ENCODE data around the gene EML1. TPM values are rescaled to one million over a fixed set of nuclear protein-coding genes. Genes with fewer than 3 reads are reported as not detected.
A peak's percentile ranks its signal among the peaks of the same experiment; 100 is the strongest.

The EML1 gene
- total and polyA plus RNA-seq, 2 of the 13 experiments (the other 11 are each of a cell fraction or from before 2014, with no cell fraction given) = 0.59 to 1.7 TPM

GRCh38 chr14:99784508-99784907 lies 8.7 kb upstream of the EML1 start (continued):
- no peak for TF ChIP-seq NONO (IDR thresholded peaks at IDR 0.05)
- no peak for TF ChIP-seq NONO (CRISPR knock-in tag; conservative IDR thresholded peaks at IDR 0.05)
- no peak; the same call in 1 of the 2 replicates for TF ChIP-seq TARDBP (CRISPR knock-in tag; IDR thresholded peaks at IDR 0.05)
- no peak for TF ChIP-seq FOXP1 (IDR thresholded peaks at IDR 0.05)
- peak; percentile 81 for TF ChIP-seq FOXP1 (CRISPR knock-in tag; IDR thresholded peaks at IDR 0.05)
- TF ChIP-seq FLYWCH1 (CRISPR knock-in tag; IDR thresholded peaks at IDR 0.05) = no peak
- TF ChIP-seq ZNF615 (CRISPR knock-in tag; IDR thresholded peaks at IDR 0.05; ENCODE audit: borderline replicate concordance) = no peak
- TF ChIP-seq AKAP8 (CRISPR knock-in tag; IDR thresholded peaks at IDR 0.05) = no peak
- TF ChIP-seq ZNF138 (CRISPR knock-in tag; IDR thresholded peaks at IDR 0.05; ENCODE audit: low read depth) = no peak
- peak; percentile 47; the same call in 1 of the 2 replicates for TF ChIP-seq ZNF331 (CRISPR knock-in tag; IDR thresholded peaks at IDR 0.05)
- no peak for TF ChIP-seq ZFP37 (CRISPR knock-in tag; IDR thresholded peaks at IDR 0.05; ENCODE audit: borderline replicate concordance)
- TF ChIP-seq NR1H2 (CRISPR knock-in tag; IDR thresholded peaks at IDR 0.05; ENCODE audit: borderline replicate concordance, low read depth) = no peak
- TF ChIP-seq MZF1 (CRISPR knock-in tag; IDR thresholded peaks at IDR 0.05; ENCODE audit: borderline replicate concordance) = no peak
- no peak for TF ChIP-seq GPN1 (CRISPR knock-in tag; IDR thresholded peaks at IDR 0.05; ENCODE audit: borderline replicate concordance)
- no peak for TF ChIP-seq WIZ (CRISPR knock-in tag; IDR thresholded peaks at IDR 0.05)
- TF ChIP-seq, protein P1, sequence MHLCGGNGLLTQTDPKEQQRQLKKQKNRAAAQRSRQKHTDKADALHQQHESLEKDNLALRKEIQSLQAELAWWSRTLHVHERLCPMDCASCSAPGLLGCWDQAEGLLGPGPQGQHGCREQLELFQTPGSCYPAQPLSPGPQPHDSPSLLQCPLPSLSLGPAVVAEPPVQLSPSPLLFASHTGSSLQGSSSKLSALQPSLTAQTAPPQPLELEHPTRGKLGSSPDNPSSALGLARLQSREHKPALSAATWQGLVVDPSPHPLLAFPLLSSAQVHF (CRISPR knock-in tag; IDR thresholded peaks at IDR 0.05) = no peak
- no peak for TF ChIP-seq ZSCAN20 (CRISPR knock-in tag; IDR thresholded peaks at IDR 0.05; ENCODE audit: borderline replicate concordance)
- TF ChIP-seq ZFY (CRISPR knock-in tag; IDR thresholded peaks at IDR 0.05) = no peak
- TF ChIP-seq BRCA1 (CRISPR knock-in tag; IDR thresholded peaks at IDR 0.05) = no peak
- TF ChIP-seq ELF4 (CRISPR knock-in tag; IDR thresholded peaks at IDR 0.05; ENCODE audit: borderline replicate concordance) = no peak
- TF ChIP-seq TBP (CRISPR knock-in tag; IDR thresholded peaks at IDR 0.05) = no peak
- TF ChIP-seq ZNF792 (CRISPR knock-in tag; IDR thresholded peaks at IDR 0.05) = no peak; the same call in 1 of the 2 replicates
- TF ChIP-seq ZNF570 (CRISPR knock-in tag; IDR thresholded peaks at IDR 0.05; ENCODE audit: borderline replicate concordance) = no peak
- no peak for TF ChIP-seq ZNF512 (CRISPR knock-in tag; IDR thresholded peaks at IDR 0.05)
- no peak for TF ChIP-seq ZHX1 (CRISPR knock-in tag; IDR thresholded peaks at IDR 0.05; ENCODE audit: low read depth)
- no peak for TF ChIP-seq ZNF101 (CRISPR knock-in tag; IDR thresholded peaks at IDR 0.05; ENCODE audit: borderline replicate concordance, low read depth)
- TF ChIP-seq, protein P2, sequence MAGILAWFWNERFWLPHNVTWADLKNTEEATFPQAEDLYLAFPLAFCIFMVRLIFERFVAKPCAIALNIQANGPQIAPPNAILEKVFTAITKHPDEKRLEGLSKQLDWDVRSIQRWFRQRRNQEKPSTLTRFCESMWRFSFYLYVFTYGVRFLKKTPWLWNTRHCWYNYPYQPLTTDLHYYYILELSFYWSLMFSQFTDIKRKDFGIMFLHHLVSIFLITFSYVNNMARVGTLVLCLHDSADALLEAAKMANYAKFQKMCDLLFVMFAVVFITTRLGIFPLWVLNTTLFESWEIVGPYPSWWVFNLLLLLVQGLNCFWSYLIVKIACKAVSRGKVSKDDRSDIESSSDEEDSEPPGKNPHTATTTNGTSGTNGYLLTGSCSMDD (CRISPR knock-in tag; IDR thresholded peaks at IDR 0.05) = no peak
- TF ChIP-seq MAF1 (CRISPR knock-in tag; IDR thresholded peaks at IDR 0.05; ENCODE audit: borderline replicate concordance) = no peak
- TF ChIP-seq ZNF230 (CRISPR knock-in tag; IDR thresholded peaks at IDR 0.05) = no peak
